Measurements from ENCODE around the gene KREMEN1.
"Not testable (repeated sequence)": the region's sequence is repeated elsewhere in the genome, so short reads cannot be mapped to it uniquely, and the experiment has no call there.

The KREMEN1 gene

GRCh38 chr22:29109822-29110221 is 37.0 kb downstream of the KREMEN1 start:
- DNase-seq: no peak

GRCh38 chr22:29110946-29111345 is 38.1 kb downstream of the KREMEN1 start:
- no peak for DNase-seq

GRCh38 chr22:29112121-29112520 is 39.3 kb downstream of the KREMEN1 start:
- no peak for DNase-seq

- DNase-seq: no peak
Measured at GRCh38 chr22:29112681-29113080, 39.8 kb downstream of the KREMEN1 start.

GRCh38 chr22:29113319-29113718 is 40.5 kb downstream of the KREMEN1 start:
- DNase-seq: no peak

GRCh38 chr22:29114392-29114791 is 41.6 kb downstream of the KREMEN1 start:
- DNase-seq: no peak

- DNase-seq: no peak
Measured at GRCh38 chr22:29115682-29116288, 43.0 kb downstream of the KREMEN1 start.

- no peak for DNase-seq
Measured at GRCh38 chr22:29116397-29117123, 43.7 kb downstream of the KREMEN1 start.

GRCh38 chr22:29117799-29118477 is 45.1 kb downstream of the KREMEN1 start:
- no peak for DNase-seq

- DNase-seq: not testable (repeated sequence)
Measured at GRCh38 chr22:29120098-29120912, 47.5 kb downstream of the KREMEN1 start.

- DNase-seq: no peak
Measured at GRCh38 chr22:29121124-29121523, 48.3 kb downstream of the KREMEN1 start.

- peak; percentile 2 for DNase-seq
Measured at GRCh38 chr22:29122041-29122440, 49.2 kb downstream of the KREMEN1 start.

- no peak for DNase-seq
Measured at GRCh38 chr22:29124777-29125442, 52.1 kb downstream of the KREMEN1 start.

GRCh38 chr22:29125443-29125778 is 52.6 kb downstream of the KREMEN1 start:
- DNase-seq: no peak

GRCh38 chr22:29125844-29126243 is 53.0 kb downstream of the KREMEN1 start:
- DNase-seq: no peak

- no peak for DNase-seq
Measured at GRCh38 chr22:29126670-29127395, 54.0 kb downstream of the KREMEN1 start.

GRCh38 chr22:29128891-29129807 is 56.3 kb downstream of the KREMEN1 start:
- no peak for DNase-seq

GRCh38 chr22:29129808-29130140 is 56.9 kb downstream of the KREMEN1 start:
- no peak for DNase-seq

GRCh38 chr22:29130476-29130875 is 57.6 kb downstream of the KREMEN1 start:
- no peak for DNase-seq

GRCh38 chr22:29133603-29134133 is 60.8 kb downstream of the KREMEN1 start:
- DNase-seq: no peak

- no peak for DNase-seq
Measured at GRCh38 chr22:29134448-29134847, 61.6 kb downstream of the KREMEN1 start.

All from CD4-positive, alpha-beta T cell treated with Interleukin-10 for 1 hour (primary cell).